GM12892 (cell line): ENCODE results near the gene TNK1.

Experiments
- POLR2A ChIP-seq: IDR thresholded peaks from 2 replicates; pipeline ENCODE4 v1.6.1; 2011; ENCODE audit warnings: low read depth, low read length, control low read depth
- POLR2AphosphoS5 ChIP-seq: IDR thresholded peaks from 2 replicates; pipeline ENCODE4 v1.6.1; 2011; ENCODE audit warnings: low read depth, low read length, control low read depth
- TAF1 ChIP-seq: IDR thresholded peaks from 2 replicates; pipeline ENCODE4 v1.6.1; 2011; ENCODE audit warnings: low read depth, mild to moderate bottlenecking, control low read depth, low read length, borderline replicate concordance

DNA sequence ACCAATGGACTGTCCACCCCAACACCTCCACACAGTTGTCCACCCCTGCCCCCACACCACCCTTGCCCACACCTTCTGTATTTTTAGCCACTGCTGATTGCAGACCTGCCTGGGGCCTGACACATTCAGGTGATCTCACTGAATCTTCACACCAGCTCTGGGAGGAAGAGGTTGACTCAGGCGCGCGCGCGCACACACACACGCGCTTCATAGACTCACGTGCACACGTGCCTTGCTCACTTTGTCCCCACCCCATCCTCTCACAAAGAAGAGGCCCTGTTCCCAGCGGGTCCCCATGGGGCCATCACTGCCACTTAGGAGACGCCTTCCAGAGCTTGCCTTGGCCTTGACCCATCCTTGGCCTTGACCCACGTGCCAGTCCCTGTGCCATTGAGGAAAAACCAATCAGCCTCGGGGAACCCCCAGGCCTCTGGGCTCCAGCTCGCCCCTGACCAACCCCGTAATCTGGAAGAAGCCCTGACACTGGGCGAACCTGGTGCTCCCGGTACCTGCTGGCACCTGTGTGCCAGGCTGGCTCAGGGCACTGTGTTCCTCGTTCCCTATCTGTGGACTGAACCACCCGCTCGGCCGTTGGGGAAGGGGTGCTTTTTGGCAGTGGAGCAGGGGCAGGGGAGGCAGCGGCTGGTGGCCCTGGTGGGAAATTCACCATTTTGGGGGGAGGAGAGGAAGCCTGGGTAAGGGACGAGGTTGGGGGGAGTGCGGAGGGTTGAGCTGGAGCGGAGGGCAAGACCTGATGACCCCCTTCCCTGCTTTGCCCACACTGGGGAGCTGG lies 29.9 kb downstream of the TNK1 start:
- no peak for TF ChIP-seq POLR2A
- no peak for TF ChIP-seq POLR2AphosphoS5
- TF ChIP-seq TAF1 = no peak
